Keratinocyte (primary cell): Measurements from ENCODE around the gene INPP4B. TPM values are rescaled to one million over a fixed set of nuclear protein-coding genes. Genes with fewer than 3 reads are reported as not detected.

ENCODE experiments used
- DNase-seq: peaks from one replicate; pipeline ENCODE4 v3.0.0-alpha.2; 2011; ENCODE audit warnings: low read depth, missing footprints, low spot score
- FAIRE-seq: peaks from 2 replicates; lab custom pipeline; 2011; peaks lifted over from hg19 to GRCh38; lab: Jason Lieb, UNC
- H2AFZ ChIP-seq: 2 replicates; pipeline ENCODE4 v1.6.0; 2012; ENCODE audit warnings: low read length, control low read depth, inconsistent platforms; ENCODE audit not compliant: control insufficient read depth
- H3K27ac ChIP-seq: 2 replicates; pipeline ENCODE4 v1.5.1; 2011; ENCODE audit warnings: low read length; ENCODE audit not compliant: control insufficient read depth, insufficient read depth
- H3K27me3 ChIP-seq: 3 replicates; pipeline ENCODE4 v1.6.0; 2011; ENCODE audit warnings: low read length; ENCODE audit not compliant: control insufficient read depth, insufficient read depth; ENCODE audit errors: extremely low read depth
- H3K36me3 ChIP-seq, 2 experiments: 2 replicates in 1 of 2; 3 replicates in 1 of 2; pipeline ENCODE4 v1.5.1; 2011; ENCODE audit warnings: low read length in 2 of 2, mild to moderate bottlenecking in 1 of 2; ENCODE audit not compliant: control insufficient read depth in 2 of 2, insufficient read depth in 2 of 2; ENCODE audit errors: extremely low read depth in 1 of 2
- H3K4me1 ChIP-seq: 3 replicates; pipeline ENCODE4 v1.5.1; 2011; ENCODE audit warnings: low read length; ENCODE audit not compliant: control insufficient read depth, insufficient read depth; ENCODE audit errors: extremely low read depth
- H3K4me2 ChIP-seq: 3 replicates; pipeline ENCODE4 v1.6.0; 2011; ENCODE audit warnings: low read depth, low read length; ENCODE audit not compliant: control insufficient read depth, insufficient read depth; ENCODE audit errors: extremely low read depth
- H3K4me3 ChIP-seq, 3 experiments: fragments of 200-600 bp in 1 of 3; sonication (generic) in 1 of 3; 2 replicates in 2 of 3; 3 replicates in 1 of 3; pipeline ENCODE4 v1.5.1; 2011 to 2016; ENCODE audit warnings: low read length in 3 of 3, mild to moderate bottlenecking in 3 of 3, control low read depth in 2 of 3, inconsistent platforms in 1 of 3, low read depth in 1 of 3, mixed read lengths in 1 of 3, mixed run types in 1 of 3, moderate library complexity in 1 of 3; ENCODE audit not compliant: control insufficient read depth in 2 of 3, insufficient read depth in 2 of 3; ENCODE audit errors: extremely low read depth in 1 of 3
- H3K79me2 ChIP-seq: 2 replicates; pipeline ENCODE4 v1.6.0; 2012; ENCODE audit warnings: low read length; ENCODE audit not compliant: control insufficient read depth, insufficient read depth
- H3K9ac ChIP-seq: 3 replicates; pipeline ENCODE4 v1.6.0; 2011; ENCODE audit warnings: low read length; ENCODE audit not compliant: control insufficient read depth, insufficient read depth; ENCODE audit errors: extremely low read depth
- H3K9me1 ChIP-seq: 3 replicates; pipeline ENCODE4 v1.6.0; 2011; ENCODE audit warnings: low read length; ENCODE audit not compliant: control insufficient read depth, insufficient read depth; ENCODE audit errors: extremely low read depth
- H3K9me3 ChIP-seq: 2 replicates; pipeline ENCODE4 v1.5.1; 2012; ENCODE audit warnings: low read depth, low read length; ENCODE audit not compliant: control insufficient read depth
- H4K20me1 ChIP-seq: 3 replicates; pipeline ENCODE4 v1.6.0; 2011; ENCODE audit warnings: low read length; ENCODE audit not compliant: control insufficient read depth, insufficient read depth; ENCODE audit errors: extremely low read depth
- CTCF ChIP-seq, 3 experiments: IDR thresholded peaks in 1 of 3; conservative IDR thresholded peaks in 1 of 3; optimal IDR thresholded peaks in 1 of 3; 2 replicates in 2 of 3; 3 replicates in 1 of 3; pipeline versions ENCODE3 to v1.5.1; 2011; ENCODE audit warnings: low read length in 3 of 3, mild to moderate bottlenecking in 3 of 3, moderate library complexity in 2 of 3, control low read depth in 1 of 3, inconsistent platforms in 1 of 3; ENCODE audit not compliant: insufficient read depth in 2 of 3; ENCODE audit errors: extremely low read depth in 1 of 3
- EZH2 ChIP-seq: IDR thresholded peaks from one replicate; pipeline ENCODE4 v1.6.1; 2012; ENCODE audit warnings: inconsistent platforms, mild to moderate bottlenecking, low read length, moderate library complexity
- dilution Hi-C: fragments of 300-500 bp; cut with MboI; formaldehyde crosslinking; loops from one replicate; pipeline ENCODE4 v1.7.0; 2020; ENCODE audit warnings: low sequenced_read_pairs; ENCODE audit not compliant: extremely low pct_ligation_motif_present
- polyA plus RNA-seq, 5 experiments: library from polyadenylated mRNA; depleted of rRNA in 3 of 5; stranded (reverse) in 3 of 5; stranded (forward) in 1 of 5; unstranded in 1 of 5; fragments of >200 nt; gene quantifications; 1 replicate in 1 of 5; 2 replicates in 3 of 5; 3 replicates in 1 of 5; pipeline versions ENCODE4 v1.2.1 to v1.2.3, GENCODE V29; 2011 to 2012; ENCODE audit warnings: missing spikeins in 2 of 5, low read depth in 1 of 5, low replicate concordance in 1 of 5

INPP4B gene
- polyA plus RNA-seq, 1 donor (not counting 4 experiments of a cell fraction or from before 2014, with no cell fraction given), result 50.2 TPM

GRCh38 chr4:142719854-142720541, 126.1 kb downstream of the INPP4B start:
- FAIRE-seq (peak; percentile 90), DNase-seq (no peak)
- Histone ChIP-seq H3K4me3 (peak overlapping the region in 1 of 3 experiments; percentile 35), H3K9ac (peak overlapping the region; percentile 7), H3K4me1 (peaks cover 25% of the 10 kb centered on the region), H2AFZ (no peak overlapping the region), H3K79me2 (no peaks in the 10 kb centered on the region), H3K27me3 (no peaks in the 10 kb centered on the region), H3K9me1 (no peaks in the 10 kb centered on the region), H3K27ac (peak overlapping the region; percentile 58), H4K20me1 (no peaks in the 10 kb centered on the region), H3K9me3 (no peaks in the 10 kb centered on the region), H3K36me3 (no peaks in the 10 kb centered on the region), H3K4me2 (peak overlapping the region; percentile 57)
- dilution Hi-C loops, result loop anchor here (5.0 kb wide), 1 partner anchor 42 kb away; no protein-coding TSS in a partner anchor
- TF ChIP-seq EZH2 (no peak), CTCF (optimal IDR thresholded peaks at IDR 0.05 in 1 of 3, IDR thresholded peaks at IDR 0.05 in 1 of 3, conservative IDR thresholded peaks at IDR 0.05 in 1 of 3; ENCODE audit: extremely low read depth in 1 of 3, insufficient read depth in 2 of 3, low read length in 3 of 3) (peak in 2 of 3 experiments; percentile 13 to 33)

GRCh38 chr4:142718981-142719380, 127.1 kb downstream of the INPP4B start:
- TF ChIP-seq CTCF (optimal IDR thresholded peaks at IDR 0.05 in 1 of 3, IDR thresholded peaks at IDR 0.05 in 1 of 3, conservative IDR thresholded peaks at IDR 0.05 in 1 of 3; ENCODE audit: extremely low read depth in 1 of 3, insufficient read depth in 2 of 3, low read length in 3 of 3) (no peak), EZH2 (no peak)
- no peaks in the 10 kb centered on the region for H3K9me1 ChIP-seq
- H3K36me3 ChIP-seq, result no peaks in the 10 kb centered on the region
- H3K4me3 ChIP-seq, result no peak overlapping the region
- H3K4me1 ChIP-seq, result peaks cover 25% of the 10 kb centered on the region
- no peaks in the 10 kb centered on the region for H4K20me1 ChIP-seq
- no peak for DNase-seq
- no peaks in the 10 kb centered on the region for H3K79me2 ChIP-seq
- no peaks in the 10 kb centered on the region for H3K27me3 ChIP-seq
- peak overlapping the region; percentile 18 for H3K4me2 ChIP-seq
- peak overlapping the region; percentile 58 for H3K27ac ChIP-seq
- dilution Hi-C loops, result no loop called here
- H3K9me3 ChIP-seq, result no peaks in the 10 kb centered on the region
- no peak for FAIRE-seq
- no peak overlapping the region for H2AFZ ChIP-seq
- H3K9ac ChIP-seq, result no peak overlapping the region
